Fibroblast of the aortic adventitia (primary cell): Measurements from ENCODE around the gene POM121L12. TPM values are rescaled to one million over a fixed set of nuclear protein-coding genes. Genes with fewer than 3 reads are reported as not detected.

Source experiments
- DNase-seq: peaks from one replicate; pipeline ENCODE4 v3.0.0-alpha.2; 2010; ENCODE audit warnings: low read depth
- H3K4me3 ChIP-seq: 2 replicates; pipeline ENCODE4 v1.5.1; 2011; ENCODE audit warnings: low read depth, mild to moderate bottlenecking, control low read depth, low read length, moderate library complexity
- total RNA-seq: library from RNA; depleted of rRNA; stranded (reverse); fragments of >200 nt; gene quantifications from 2 replicates; pipeline ENCODE4 v1.2.3, GENCODE V29; 2012; ENCODE audit warnings: low replicate concordance
- TF ChIP-seq, protein P1 (sequence below): IDR thresholded peaks from 2 replicates; pipeline ENCODE4 v1.5.1; 2011; ENCODE audit warnings: mild to moderate bottlenecking, low read length, control low read depth, inconsistent platforms; ENCODE audit not compliant: insufficient read depth

POM121L12 gene
- total RNA-seq, 1 donor = not detected

DNA sequence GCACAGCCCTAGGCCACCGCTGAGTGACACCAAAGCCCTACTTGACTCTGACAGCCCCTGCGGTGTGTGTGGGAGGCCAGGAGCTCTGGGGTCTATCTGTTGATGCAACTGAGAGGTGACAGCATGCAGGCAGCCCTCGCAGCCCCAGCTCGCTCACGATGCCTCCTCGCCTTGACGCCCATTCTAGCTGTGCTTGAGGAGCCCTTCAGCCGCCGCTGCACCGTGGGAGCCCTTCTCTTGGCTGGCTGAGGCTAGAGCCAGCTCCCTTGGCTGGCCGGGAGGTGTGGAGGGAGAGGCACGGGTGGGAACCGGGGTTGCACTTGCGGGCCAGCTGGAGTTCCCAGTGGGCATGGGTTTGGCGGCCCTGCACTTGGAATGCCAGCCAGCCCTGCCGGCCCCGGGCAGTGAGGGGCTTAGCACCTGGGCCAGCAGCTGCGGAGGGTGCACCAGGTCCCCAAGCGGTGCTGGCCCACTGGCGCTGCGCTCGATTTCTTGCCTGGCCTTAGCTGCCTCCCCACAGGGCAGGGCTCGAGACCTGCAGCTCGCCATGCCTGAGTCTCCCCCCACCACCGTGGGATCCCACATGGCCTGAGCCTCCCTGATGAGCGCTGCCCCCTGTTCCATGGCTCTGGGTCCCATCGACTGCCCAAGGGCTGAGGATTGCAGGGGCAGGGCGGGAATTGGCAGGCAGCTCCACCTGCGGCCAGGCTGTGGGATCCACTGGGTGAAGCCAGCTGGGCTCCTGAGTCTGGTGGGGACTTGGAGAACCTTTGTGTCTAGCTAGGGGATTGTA lies 31.6 kb upstream of the POM121L12 start:
- TF ChIP-seq, protein P1, sequence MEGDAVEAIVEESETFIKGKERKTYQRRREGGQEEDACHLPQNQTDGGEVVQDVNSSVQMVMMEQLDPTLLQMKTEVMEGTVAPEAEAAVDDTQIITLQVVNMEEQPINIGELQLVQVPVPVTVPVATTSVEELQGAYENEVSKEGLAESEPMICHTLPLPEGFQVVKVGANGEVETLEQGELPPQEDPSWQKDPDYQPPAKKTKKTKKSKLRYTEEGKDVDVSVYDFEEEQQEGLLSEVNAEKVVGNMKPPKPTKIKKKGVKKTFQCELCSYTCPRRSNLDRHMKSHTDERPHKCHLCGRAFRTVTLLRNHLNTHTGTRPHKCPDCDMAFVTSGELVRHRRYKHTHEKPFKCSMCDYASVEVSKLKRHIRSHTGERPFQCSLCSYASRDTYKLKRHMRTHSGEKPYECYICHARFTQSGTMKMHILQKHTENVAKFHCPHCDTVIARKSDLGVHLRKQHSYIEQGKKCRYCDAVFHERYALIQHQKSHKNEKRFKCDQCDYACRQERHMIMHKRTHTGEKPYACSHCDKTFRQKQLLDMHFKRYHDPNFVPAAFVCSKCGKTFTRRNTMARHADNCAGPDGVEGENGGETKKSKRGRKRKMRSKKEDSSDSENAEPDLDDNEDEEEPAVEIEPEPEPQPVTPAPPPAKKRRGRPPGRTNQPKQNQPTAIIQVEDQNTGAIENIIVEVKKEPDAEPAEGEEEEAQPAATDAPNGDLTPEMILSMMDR = no peak
- no peak for DNase-seq
- H3K4me3 ChIP-seq = no peak overlapping the region

DNA sequence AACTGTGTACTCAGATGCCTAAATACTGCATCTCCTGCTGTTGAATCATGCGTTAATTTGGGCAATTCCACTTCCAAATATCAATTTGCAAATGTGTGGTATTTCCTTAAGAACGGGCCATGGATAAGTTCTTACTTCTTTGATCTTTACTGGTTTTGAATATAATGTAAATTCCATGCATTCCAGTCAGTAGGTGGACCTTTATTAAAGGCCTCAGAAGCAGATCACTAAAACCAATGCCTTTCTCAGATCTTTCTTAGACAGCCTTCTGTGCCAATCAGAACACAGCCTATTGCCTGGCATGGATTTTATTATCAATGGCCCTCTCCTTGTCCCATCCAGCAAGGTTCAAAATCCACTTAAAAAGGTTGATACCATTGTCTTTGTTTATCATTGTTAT lies 21.5 kb upstream of the POM121L12 start:
- TF ChIP-seq, protein P1 = no peak

DNA sequence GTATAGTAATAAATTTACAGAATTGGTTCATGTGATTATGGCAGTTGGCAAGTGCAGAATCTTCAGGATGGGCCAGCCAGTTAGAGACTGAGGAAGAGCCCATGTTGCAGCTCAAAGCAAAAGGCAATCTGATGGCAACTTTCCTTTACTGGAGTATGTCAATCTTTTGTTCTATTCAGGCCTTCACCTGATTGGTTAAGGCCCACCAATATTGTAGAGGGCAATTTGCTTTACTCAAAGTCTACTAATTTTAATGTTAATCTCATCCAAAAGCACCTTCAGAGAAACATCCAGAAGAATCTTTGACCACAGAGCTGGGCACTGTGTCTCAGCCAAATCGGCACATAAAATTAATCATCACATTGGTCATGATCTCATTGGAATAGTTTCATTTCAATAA lies 20.0 kb upstream of the POM121L12 start:
- TF ChIP-seq, protein P1 = no peak
- DNase-seq = no peak
- no peak overlapping the region for H3K4me3 ChIP-seq

More for the DNA sequence above, 21.5 kb upstream of the POM121L12 start:
- no peak for DNase-seq
- no peak overlapping the region for H3K4me3 ChIP-seq

DNA sequence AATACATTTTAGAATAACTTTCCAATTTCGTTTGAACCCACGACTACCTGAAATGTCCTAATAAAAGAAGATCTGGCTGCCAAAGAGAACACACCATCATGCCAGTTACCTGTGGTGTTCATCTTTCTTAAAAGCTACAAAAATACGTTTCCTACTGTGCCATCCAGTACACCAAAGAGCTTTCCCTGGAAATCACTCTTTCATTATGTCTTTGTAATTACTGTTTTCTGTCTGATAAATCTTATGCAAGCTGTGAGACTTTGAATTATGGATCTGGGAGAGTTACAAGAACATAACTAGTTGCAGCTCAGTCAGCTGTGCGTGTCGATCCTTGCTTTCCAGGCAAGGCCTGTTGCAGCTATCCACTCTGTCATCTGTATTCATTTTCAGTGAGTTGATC lies 12.5 kb upstream of the POM121L12 start:
- TF ChIP-seq, protein P1 = no peak
- no peak overlapping the region for H3K4me3 ChIP-seq
- no peak for DNase-seq

DNA sequence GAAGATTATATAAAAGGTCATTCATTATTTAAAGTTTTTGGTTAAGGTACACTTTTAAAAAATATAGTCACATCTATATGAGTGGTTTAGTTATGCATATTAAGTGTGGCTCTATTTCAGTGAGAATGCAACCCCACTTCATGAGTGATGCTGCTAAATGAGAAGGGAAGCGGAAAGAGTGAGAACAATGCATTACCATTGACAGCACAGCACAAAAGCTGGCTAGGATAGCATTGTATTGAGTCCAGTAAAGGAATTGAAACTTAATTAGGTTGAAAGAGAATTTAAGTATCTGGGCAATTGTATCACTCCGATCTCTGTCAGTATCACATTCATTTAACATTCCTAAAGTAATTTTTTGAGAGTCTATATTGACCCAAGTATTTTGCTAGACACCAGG lies 13.2 kb downstream of the POM121L12 start:
- H3K4me3 ChIP-seq = no peak overlapping the region
- DNase-seq = no peak
- TF ChIP-seq, protein P1 = no peak

DNA sequence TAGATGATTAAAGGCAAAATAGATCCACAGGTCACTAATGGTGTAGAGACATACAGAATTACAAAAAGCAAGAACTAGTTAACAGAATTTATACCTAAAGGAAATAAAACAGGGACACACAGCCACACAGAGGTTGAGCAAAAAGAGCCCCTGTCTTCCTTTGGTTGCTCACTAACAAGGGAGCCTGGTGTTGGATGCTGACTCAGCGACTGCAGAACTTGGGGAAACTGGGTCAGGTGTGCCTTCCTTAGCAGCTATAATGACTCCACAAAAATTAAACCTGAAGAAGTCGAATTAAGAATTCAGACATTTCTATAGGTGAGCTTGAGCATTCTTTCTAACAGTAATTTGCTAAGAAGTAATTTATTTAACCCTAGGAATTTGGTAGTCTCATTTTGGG lies 15.0 kb downstream of the POM121L12 start:
- TF ChIP-seq, protein P1 = no peak
- no peak for DNase-seq
- no peak overlapping the region for H3K4me3 ChIP-seq

DNA sequence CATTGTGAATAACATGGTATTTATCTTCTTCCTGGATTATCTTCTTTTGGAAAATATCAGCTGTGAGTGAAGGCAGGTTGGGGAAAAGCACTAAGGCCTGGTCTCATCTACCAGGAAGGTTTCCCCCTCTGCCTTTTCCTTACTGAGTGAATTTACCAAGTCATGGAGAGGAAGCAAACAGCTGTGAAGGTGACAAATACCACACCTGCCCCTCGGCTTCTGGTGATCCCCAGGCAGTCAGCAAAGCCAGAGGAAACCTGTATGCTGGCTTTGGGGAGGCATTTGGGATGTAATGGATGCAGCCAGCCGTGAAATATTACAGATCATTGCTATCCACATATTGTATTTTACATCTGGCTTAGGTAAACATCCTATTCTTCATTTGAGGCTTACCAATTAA lies 24.2 kb downstream of the POM121L12 start:
- DNase-seq = no peak
- no peak overlapping the region for H3K4me3 ChIP-seq
- TF ChIP-seq, protein P1 = no peak
